Right lobe of liver (tissue), 4 donors: Measurements from ENCODE around the gene SEPTIN11.

Source experiments
- POLR2A ChIP-seq: fragments of 450-650 bp; IDR thresholded peaks from one replicate; pipeline ENCODE4 v1.6.1; 2017; ENCODE audit warnings: antibody characterized with exemption, mild to moderate bottlenecking
- TF ChIP-seq, protein P1 (sequence below), 4 donors: fragments of 200-600 bp in 3 of 4; fragments of 450-650 bp in 1 of 4; IDR thresholded peaks; one replicate each; pipeline versions ENCODE4 v1.5.1 to v1.8.0; 2016 to 2022; ENCODE audit warnings: antibody characterized with exemption in 4 of 4, mild to moderate bottlenecking in 2 of 4
- donor health status: DM: no; HTN: no; CAD: no.
- donor health status: DM: no; HTN: no; CAD: no.
- donor health status: DM: no; HTN: yes; CAD: no.

- TF ChIP-seq, protein P1, sequence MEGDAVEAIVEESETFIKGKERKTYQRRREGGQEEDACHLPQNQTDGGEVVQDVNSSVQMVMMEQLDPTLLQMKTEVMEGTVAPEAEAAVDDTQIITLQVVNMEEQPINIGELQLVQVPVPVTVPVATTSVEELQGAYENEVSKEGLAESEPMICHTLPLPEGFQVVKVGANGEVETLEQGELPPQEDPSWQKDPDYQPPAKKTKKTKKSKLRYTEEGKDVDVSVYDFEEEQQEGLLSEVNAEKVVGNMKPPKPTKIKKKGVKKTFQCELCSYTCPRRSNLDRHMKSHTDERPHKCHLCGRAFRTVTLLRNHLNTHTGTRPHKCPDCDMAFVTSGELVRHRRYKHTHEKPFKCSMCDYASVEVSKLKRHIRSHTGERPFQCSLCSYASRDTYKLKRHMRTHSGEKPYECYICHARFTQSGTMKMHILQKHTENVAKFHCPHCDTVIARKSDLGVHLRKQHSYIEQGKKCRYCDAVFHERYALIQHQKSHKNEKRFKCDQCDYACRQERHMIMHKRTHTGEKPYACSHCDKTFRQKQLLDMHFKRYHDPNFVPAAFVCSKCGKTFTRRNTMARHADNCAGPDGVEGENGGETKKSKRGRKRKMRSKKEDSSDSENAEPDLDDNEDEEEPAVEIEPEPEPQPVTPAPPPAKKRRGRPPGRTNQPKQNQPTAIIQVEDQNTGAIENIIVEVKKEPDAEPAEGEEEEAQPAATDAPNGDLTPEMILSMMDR (IDR thresholded peaks at IDR 0.05) = no peak
- TF ChIP-seq POLR2A = no peak
Measured at GRCh38 chr4:76972306-76972705, 22.8 kb downstream of the SEPTIN11 start.
